ENCODE results near the gene PPID. TPM values are rescaled to one million over a fixed set of nuclear protein-coding genes. Genes with fewer than 3 reads are reported as not detected.

PPID gene
- total RNA-seq, 1 experiment from 2014 or later = 53.5 TPM

- no peaks in the 10 kb centered on the region for H3K4me1 ChIP-seq (ENCODE audit: insufficient read depth, low read length)
- H3K79me1 ChIP-seq (ENCODE audit: insufficient read depth, low read depth, low read length, poor library complexity, severe bottlenecking) = no peaks in the 10 kb centered on the region
- H3K4me1 Mint-ChIP-seq = peaks cover 22 to 23% of the 10 kb centered on the region in 2 experiments
- no peak overlapping the region for H3K14ac ChIP-seq (ENCODE audit: insufficient read depth, low read length)
- no CpG with 5 or more reads among the region's 2 CpGs for WGBS (ENCODE audit: extremely low coverage, insufficient read length, low lambda C conversion rate)
- H3K27me3 ChIP-seq (ENCODE audit: insufficient read depth, low read length) = no peaks in the 10 kb centered on the region
- no peak overlapping the region for H3K56ac ChIP-seq (ENCODE audit: insufficient read length, low read depth, low read length)
- H4K20me1 ChIP-seq (ENCODE audit: control insufficient read depth, insufficient read depth, insufficient read length) = no peaks in the 10 kb centered on the region
- no peak for TF ChIP-seq CTCF (conservative IDR thresholded peaks at IDR 0.05)
- no peaks in the 10 kb centered on the region; a peak in 1 of 5 replicates for H3K9me3 Mint-ChIP-seq
- no peak overlapping the region for H3K27ac Mint-ChIP-seq
- DNase-seq = no peak
- H4K8ac ChIP-seq (replicated peaks; ENCODE audit: insufficient read length, low read depth, low read length) = no peak overlapping the region
- no peak overlapping the region for H2BK20ac ChIP-seq (ENCODE audit: low read depth, low read length, poor library complexity, severe bottlenecking)
- no peak overlapping the region for H2AK5ac ChIP-seq (ENCODE audit: insufficient read length, low read length)
- no peak overlapping the region for H4K5ac ChIP-seq (ENCODE audit: insufficient read length, low read depth, low read length)
- H3K9ac ChIP-seq (ENCODE audit: extremely low read depth, insufficient read length, low read length) = no peak overlapping the region
- no peaks in the 10 kb centered on the region for H3K79me2 ChIP-seq (ENCODE audit: insufficient read depth, low read length)
- no peak overlapping the region for H3K27ac ChIP-seq (ENCODE audit: insufficient read length, low read depth, low read length)
- H2BK15ac ChIP-seq (ENCODE audit: low read depth, low read length) = no peak overlapping the region
- H3K23ac ChIP-seq (ENCODE audit: insufficient read length, low read depth, low read length) = no peak overlapping the region
- H3T11ph ChIP-seq (ENCODE audit: low read length) = no peak overlapping the region
- H2BK5ac ChIP-seq (ENCODE audit: insufficient read length, low read length) = no peak overlapping the region
- H2AFZ ChIP-seq (ENCODE audit: low read length) = no peak overlapping the region
- H3K27me3 Mint-ChIP-seq (ENCODE audit: low read depth) = peaks cover 20% of the 10 kb centered on the region
- peak overlapping the region in 1 of 2 experiments; percentile 85; a peak in 2 of 5 replicates for H3K4me3 Mint-ChIP-seq
- H3K36me3 Mint-ChIP-seq (ENCODE audit: insufficient read depth in 1 of 3, low read depth in 3 of 3) = no peaks in the 10 kb centered on the region; a peak in 1 of 7 replicates
- H2BK12ac ChIP-seq (ENCODE audit: insufficient read length, low read depth, low read length) = no peak overlapping the region
- H3K9me3 ChIP-seq (ENCODE audit: control insufficient read depth, low read depth, low read length) = no peaks in the 10 kb centered on the region
- no peak overlapping the region for H3K18ac ChIP-seq (ENCODE audit: insufficient read length, low read depth, low read length)
- H2BK120ac ChIP-seq (ENCODE audit: low read depth, low read length, poor library complexity, severe bottlenecking) = no peak overlapping the region
- H3K4ac ChIP-seq (ENCODE audit: low read depth, low read length) = no peak overlapping the region
- H3K23me2 ChIP-seq (ENCODE audit: insufficient read length, low read depth, low read length, poor library complexity, severe bottlenecking) = peaks cover 5% of the 10 kb centered on the region
- H4K91ac ChIP-seq (ENCODE audit: insufficient read length, low read depth, low read length) = no peak overlapping the region
- no peak overlapping the region for H3K4me2 ChIP-seq (ENCODE audit: insufficient read depth, insufficient read length, low read length)
Observed at GRCh38 chr4:158767451-158767850, 44.3 kb upstream of the PPID start.
